Endothelial cell of umbilical vein (primary cell): Measurements from ENCODE around the gene AIF1L. TPM values are rescaled to one million over a fixed set of nuclear protein-coding genes. Genes with fewer than 3 reads are reported as not detected.

Experiments used
- BruUV-seq: library from RNA; stranded (reverse); fragments of 400-500 nt; replicated peaks from 2 replicates; lab custom pipeline; 2021; lab: Mats Ljungman, UMichigan
- CTCF ChIA-PET: fragments of 300-600, 350-600 bp; sonication (Branson Sonifier 250); formaldehyde crosslinking; loops from one replicate; lab custom pipeline; 2021; ENCODE audit warnings: antibody characterized with exemption, inconsistent platforms; lab: Charles Lee
- POLR2A ChIA-PET: fragments of 300-600, 350-600 bp; sonication (Branson Sonifier 250); formaldehyde crosslinking; loops from one replicate; lab custom pipeline; 2021; ENCODE audit warnings: antibody characterized with exemption, inconsistent platforms; lab: Charles Lee
- DNase-seq: peaks from one replicate; pipeline ENCODE4 v3.0.0-alpha.2; 2011; ENCODE audit warnings: low read depth, low spot score
- FAIRE-seq: peaks from 2 replicates; lab custom pipeline; 2011; peaks lifted over from hg19 to GRCh38; lab: Jason Lieb, UNC
- H2AFZ ChIP-seq: 2 replicates; pipeline ENCODE4 v1.6.0; 2012; ENCODE audit warnings: low read depth, low read length, control low read depth, inconsistent platforms
- H3K27ac ChIP-seq: 2 replicates; pipeline ENCODE4 v1.5.1; 2011; ENCODE audit warnings: low read depth, mild to moderate bottlenecking, control low read depth, low read length, moderate library complexity; ENCODE audit not compliant: insufficient read depth
- H3K27me3 ChIP-seq, 2 experiments: 2 replicates each; pipeline versions ENCODE4 v1.6.0 to v1.6.1; 2011; ENCODE audit warnings: low read length in 2 of 2, mixed read lengths in 1 of 2; ENCODE audit not compliant: control insufficient read depth in 2 of 2, insufficient read depth in 2 of 2
- H3K36me3 ChIP-seq, 2 experiments: 2 replicates in 1 of 2; 3 replicates in 1 of 2; pipeline ENCODE4 v1.5.1; 2011; ENCODE audit warnings: low read length in 2 of 2, mild to moderate bottlenecking in 1 of 2, moderate library complexity in 1 of 2; ENCODE audit not compliant: control insufficient read depth in 2 of 2, insufficient read depth in 2 of 2; ENCODE audit errors: extremely low read depth in 1 of 2
- H3K4me1 ChIP-seq: 3 replicates; pipeline ENCODE4 v1.5.1; 2011; ENCODE audit warnings: mild to moderate bottlenecking, low read length; ENCODE audit not compliant: control insufficient read depth, insufficient read depth; ENCODE audit errors: extremely low read depth
- H3K4me2 ChIP-seq: 2 replicates; pipeline ENCODE4 v1.6.1; 2011; ENCODE audit warnings: low read length, control low read depth, mixed read lengths; ENCODE audit not compliant: insufficient read depth
- H3K4me3 ChIP-seq, 3 experiments: fragments of 200-600 bp in 1 of 3; sonication (generic), shearing (Covaris generic) in 1 of 3; replicated peaks in 1 of 3; 2 replicates each; pipeline ENCODE4 v1.5.1; 2011 to 2016; ENCODE audit warnings: control low read depth in 3 of 3, low read length in 3 of 3, mild to moderate bottlenecking in 2 of 3, inconsistent platforms in 1 of 3, low read depth in 1 of 3, moderate library complexity in 1 of 3; ENCODE audit not compliant: insufficient read depth in 1 of 3
- H3K79me2 ChIP-seq: 2 replicates; pipeline ENCODE4 v1.6.0; 2012; ENCODE audit warnings: low read length, inconsistent platforms; ENCODE audit not compliant: control insufficient read depth, insufficient read depth
- H3K9ac ChIP-seq: replicated peaks from 2 replicates; pipeline ENCODE3; 2011; ENCODE audit warnings: low read length, control low read depth; ENCODE audit not compliant: insufficient read depth; ENCODE audit errors: extremely low read depth
- H3K9me1 ChIP-seq: replicated peaks from 3 replicates; pipeline ENCODE4 v1.6.0; 2011; ENCODE audit warnings: mild to moderate bottlenecking, low read length; ENCODE audit not compliant: control insufficient read depth, insufficient read depth; ENCODE audit errors: extremely low read depth
- H3K9me3 ChIP-seq: replicated peaks from 2 replicates; pipeline ENCODE4 v1.5.1; 2012; ENCODE audit warnings: low read length, inconsistent platforms; ENCODE audit not compliant: control insufficient read depth, insufficient read depth
- H4K20me1 ChIP-seq: replicated peaks from 2 replicates; pipeline ENCODE3; 2011; ENCODE audit warnings: mild to moderate bottlenecking, low read length; ENCODE audit not compliant: control insufficient read depth, insufficient read depth; ENCODE audit errors: extremely low read depth
- CTCF ChIP-seq, 2 donors: IDR thresholded peaks; 1 replicate in 1 of 2; 2 replicates in 1 of 2; pipeline ENCODE4 v1.5.1; 2011; ENCODE audit warnings: low read length in 2 of 2, mild to moderate bottlenecking in 2 of 2, moderate library complexity in 2 of 2, control low read depth in 1 of 2, inconsistent platforms in 1 of 2, low read depth in 1 of 2; ENCODE audit not compliant: insufficient read depth in 1 of 2; ENCODE audit errors: extremely low read depth in 1 of 2
- EZH2 ChIP-seq: IDR thresholded peaks from 2 replicates; pipeline ENCODE4 v1.6.1; 2012; ENCODE audit warnings: borderline replicate concordance, low read depth, mild to moderate bottlenecking, moderate library complexity, low read length, inconsistent platforms; ENCODE audit not compliant: severe bottlenecking
- FOS ChIP-seq: IDR thresholded peaks from 2 replicates; pipeline ENCODE4 v1.6.1; 2011; ENCODE audit warnings: mild to moderate bottlenecking, low read length, moderate library complexity, borderline replicate concordance; ENCODE audit not compliant: insufficient read depth
- GATA2 ChIP-seq: IDR thresholded peaks from 2 replicates; pipeline ENCODE4 v1.7.0; 2011; ENCODE audit warnings: low read depth, mild to moderate bottlenecking, moderate library complexity, mixed read lengths, low read length; ENCODE audit not compliant: insufficient read length, insufficient read depth
- JUN ChIP-seq: IDR thresholded peaks from 2 replicates; pipeline ENCODE4 v1.6.1; 2011; ENCODE audit warnings: borderline replicate concordance, low read depth; ENCODE audit not compliant: insufficient read length, insufficient read depth
- MAX ChIP-seq: IDR thresholded peaks from 2 replicates; pipeline ENCODE4 v1.6.1; 2011; ENCODE audit not compliant: insufficient read depth, insufficient read length
- MYC ChIP-seq: IDR thresholded peaks from one replicate; pipeline ENCODE4 v1.6.1; 2011; ENCODE audit warnings: mild to moderate bottlenecking, low read depth, low read length
- POLR2A ChIP-seq: IDR thresholded peaks from 2 replicates; pipeline ENCODE4 v1.6.1; 2012; ENCODE audit warnings: low read depth, mild to moderate bottlenecking, control low read depth, low read length
- POLR2AphosphoS5 ChIP-seq: IDR thresholded peaks from 2 replicates; pipeline ENCODE4 v1.6.1; 2012; ENCODE audit warnings: low read depth, mild to moderate bottlenecking, control low read depth, low read length, moderate library complexity; ENCODE audit not compliant: insufficient read depth
- dilution Hi-C: fragments of 300-500 bp; cut with MboI; formaldehyde crosslinking; loops from one replicate; pipeline ENCODE4 v1.15.0; 2019; ENCODE audit warnings: low sequenced_read_pairs; ENCODE audit not compliant: extremely low pct_ligation_motif_present
- intact Hi-C: fragments of 100-400 bp; cut with micrococcal nuclease; formaldehyde crosslinking; loops from one replicate; pipeline ENCODE4 v1.10.0; 2022
- polyA plus RNA-seq, 4 experiments: library from polyadenylated mRNA; depleted of rRNA in 3 of 4; stranded (reverse) in 3 of 4; unstranded in 1 of 4; fragments of >200 nt; gene quantifications; 2 replicates each; pipeline versions ENCODE4 v1.2.1 to v1.2.3, GENCODE V29; 2011 to 2012; ENCODE audit warnings: missing spikeins in 1 of 4
- total RNA-seq: library from RNA; stranded (reverse); gene quantifications from 2 replicates; pipeline ENCODE4 v1.2.3, GENCODE V29; 2021

The AIF1L gene
- total and polyA plus RNA-seq, 2 donors (not counting 3 experiments of a cell fraction or from before 2014, with no cell fraction given) = 17.8 to 39.7 TPM

GRCh38 chr9:131148966-131149687, 52.8 kb downstream of the AIF1L start:
- intact Hi-C loops (no loop called here), dilution Hi-C loops (no loop called here)
- no peaks in the 10 kb centered on the region for H3K4me1 ChIP-seq
- peaks cover 38 to 49% of the 10 kb centered on the region in 2 experiments for H3K36me3 ChIP-seq
- FAIRE-seq (no peak), DNase-seq (no peak)
- no peaks in the 10 kb centered on the region for H3K9me3 ChIP-seq
- ChIA-PET POLR2A (no interaction called here), CTCF (interaction anchor here (1.0 kb wide), 1 partner anchor 92 kb away, joined by 3 read pairs; no protein-coding TSS in a partner anchor)
- H3K27me3 ChIP-seq = no peaks in the 10 kb centered on the region
- TF ChIP-seq JUN = no peak
- no peak for TF ChIP-seq GATA2
- TF ChIP-seq MAX = no peak
- no peak for TF ChIP-seq EZH2
- no peak for TF ChIP-seq MYC
- no peak for TF ChIP-seq POLR2AphosphoS5
- TF ChIP-seq POLR2A = no peak
- TF ChIP-seq CTCF (IDR thresholded peaks at IDR 0.05; ENCODE audit: extremely low read depth in 1 of 2, insufficient read depth in 1 of 2, low read depth in 1 of 2, low read length in 2 of 2) = no peak
- TF ChIP-seq FOS = no peak
- BruUV-seq = no TSS peak
- no peaks in the 10 kb centered on the region for H4K20me1 ChIP-seq
- no peak overlapping the region for H3K27ac ChIP-seq
- no peak overlapping the region for H3K9ac ChIP-seq
- H3K79me2 ChIP-seq = no peaks in the 10 kb centered on the region
- no peak overlapping the region for H2AFZ ChIP-seq
- H3K9me1 ChIP-seq = no peaks in the 10 kb centered on the region
- no peak overlapping the region for H3K4me3 ChIP-seq
- no peak overlapping the region for H3K4me2 ChIP-seq
